NCI-H128 (cell line): ENCODE measurements around the gene PEX26.

Experiments
- DNase-seq: peaks from one replicate; lab custom pipeline; 2025; ENCODE audit not compliant: unreplicated experiment; lab: John Stamatoyannopoulos, UW

The PEX26 gene

DNA sequence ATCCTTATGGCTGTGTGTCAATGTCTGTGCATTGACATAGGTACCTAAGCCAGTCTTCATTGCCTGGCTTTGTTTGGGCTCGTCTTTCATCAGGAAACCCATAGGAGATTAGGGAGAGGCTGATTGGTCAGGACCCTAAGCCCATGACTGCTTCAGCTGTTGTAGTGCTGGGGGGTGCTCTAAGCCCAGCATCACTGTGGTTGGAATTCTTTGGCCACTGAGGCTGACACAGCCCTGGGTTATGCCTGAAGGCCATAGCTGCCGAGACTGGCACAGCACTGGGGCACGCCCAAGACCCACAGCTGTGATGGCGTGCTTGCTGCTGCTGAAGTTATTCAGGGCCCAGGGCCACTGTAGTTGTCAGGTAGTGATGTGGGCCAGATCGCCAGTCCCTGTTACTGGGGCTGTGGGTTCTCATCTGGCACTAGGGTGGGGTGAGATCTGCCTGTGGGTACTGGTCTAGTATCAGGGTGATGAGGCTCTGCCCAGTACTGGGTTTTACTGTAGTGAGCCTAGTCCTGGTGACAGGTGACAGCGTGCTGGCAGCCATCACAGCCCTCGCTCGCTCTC, 77.1 kb downstream of the PEX26 start:
- DNase-seq, result no peak
